ENCODE data around the gene AKR1C1.
"Not testable (repeated sequence)": the region's sequence is repeated elsewhere in the genome, so short reads cannot be mapped to it uniquely, and the experiment has no call there.

The AKR1C1 gene

DNA sequence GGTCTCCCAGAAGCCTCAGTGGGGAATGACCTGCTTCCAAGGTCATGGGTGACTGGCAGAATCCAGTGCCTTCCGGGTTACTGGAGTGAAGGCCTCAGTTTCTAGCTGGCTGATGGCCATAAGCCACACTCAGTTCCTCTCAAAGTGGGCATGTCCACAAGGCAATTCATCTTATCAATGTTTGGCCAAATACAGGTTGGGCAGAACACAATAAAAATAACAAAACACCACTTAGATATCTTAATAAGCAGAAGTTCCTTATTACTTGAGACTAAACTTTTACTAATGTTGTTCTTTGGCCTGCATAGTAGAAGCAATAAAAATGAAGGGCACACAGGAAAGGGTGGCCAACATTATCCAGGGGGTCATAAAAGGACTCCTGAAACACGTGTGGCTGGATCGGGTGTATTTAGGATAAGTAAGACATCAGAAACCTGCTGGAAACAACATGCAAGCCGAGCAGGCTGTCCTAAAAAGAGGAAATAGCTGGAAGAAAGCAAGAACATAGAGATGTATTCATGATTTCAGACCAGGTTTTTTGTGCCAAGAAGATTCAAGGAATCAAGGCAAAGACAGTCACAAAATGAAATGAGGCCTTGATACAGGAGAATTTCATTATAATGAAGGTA, 60.1 kb downstream of the AKR1C1 start:
- TF ChIP-seq, protein P1, sequence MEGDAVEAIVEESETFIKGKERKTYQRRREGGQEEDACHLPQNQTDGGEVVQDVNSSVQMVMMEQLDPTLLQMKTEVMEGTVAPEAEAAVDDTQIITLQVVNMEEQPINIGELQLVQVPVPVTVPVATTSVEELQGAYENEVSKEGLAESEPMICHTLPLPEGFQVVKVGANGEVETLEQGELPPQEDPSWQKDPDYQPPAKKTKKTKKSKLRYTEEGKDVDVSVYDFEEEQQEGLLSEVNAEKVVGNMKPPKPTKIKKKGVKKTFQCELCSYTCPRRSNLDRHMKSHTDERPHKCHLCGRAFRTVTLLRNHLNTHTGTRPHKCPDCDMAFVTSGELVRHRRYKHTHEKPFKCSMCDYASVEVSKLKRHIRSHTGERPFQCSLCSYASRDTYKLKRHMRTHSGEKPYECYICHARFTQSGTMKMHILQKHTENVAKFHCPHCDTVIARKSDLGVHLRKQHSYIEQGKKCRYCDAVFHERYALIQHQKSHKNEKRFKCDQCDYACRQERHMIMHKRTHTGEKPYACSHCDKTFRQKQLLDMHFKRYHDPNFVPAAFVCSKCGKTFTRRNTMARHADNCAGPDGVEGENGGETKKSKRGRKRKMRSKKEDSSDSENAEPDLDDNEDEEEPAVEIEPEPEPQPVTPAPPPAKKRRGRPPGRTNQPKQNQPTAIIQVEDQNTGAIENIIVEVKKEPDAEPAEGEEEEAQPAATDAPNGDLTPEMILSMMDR (IDR thresholded peaks at IDR 0.05; ENCODE audit: low read length, missing control alignments), result no peak
- no peak for DNase-seq (ENCODE audit: low read depth)
- no peak overlapping the region for H3K4me3 ChIP-seq (replicated peaks; ENCODE audit: low read depth, low read length)

DNA sequence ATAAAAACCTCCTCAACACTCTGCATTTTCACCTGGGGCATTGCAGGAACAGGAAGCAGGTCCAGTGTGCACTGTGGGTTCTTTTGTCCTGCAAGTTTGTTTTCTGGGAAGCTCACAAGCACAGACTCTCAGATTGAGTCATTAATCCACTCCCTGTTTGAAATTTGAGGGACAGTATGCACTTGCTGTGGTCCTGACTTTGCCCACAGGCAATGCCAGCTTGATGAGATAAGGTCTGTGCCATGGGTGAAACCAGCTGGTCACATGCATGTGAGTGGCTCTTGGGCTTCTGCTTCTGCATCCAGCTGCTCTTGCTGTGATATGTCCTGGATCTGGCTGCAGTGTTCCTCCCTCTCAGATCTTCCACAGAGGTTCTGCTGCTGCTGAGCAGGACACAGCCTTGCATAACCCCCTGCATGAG, 62.3 kb downstream of the AKR1C1 start:
- not testable (repeated sequence) for DNase-seq (ENCODE audit: low read depth); H3K4me3 ChIP-seq (replicated peaks; ENCODE audit: low read depth, low read length)

DNA sequence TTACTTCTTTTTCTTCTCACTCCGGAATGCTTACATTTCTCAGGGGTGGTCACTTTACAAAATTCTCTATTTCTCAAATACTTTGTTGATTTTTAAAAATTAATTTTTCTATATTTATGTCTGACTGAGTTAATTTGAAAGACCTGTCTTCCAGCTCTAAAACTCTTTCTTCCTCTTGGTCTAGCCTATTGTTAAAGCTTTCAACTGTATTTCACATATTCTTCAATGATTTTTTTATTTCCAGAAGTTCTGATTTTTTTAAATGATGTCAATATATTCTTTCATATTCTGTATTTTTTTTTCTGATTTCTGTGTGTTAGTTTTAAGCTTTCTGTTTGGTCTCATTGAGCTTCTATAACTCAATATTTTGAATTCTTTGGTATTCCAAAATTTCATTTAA, 67.8 kb downstream of the AKR1C1 start:
- H3K4me3 ChIP-seq (replicated peaks; ENCODE audit: low read depth, low read length), result no peak overlapping the region
- TF ChIP-seq, protein P1 (IDR thresholded peaks at IDR 0.05; ENCODE audit: low read length, missing control alignments), result no peak
- DNase-seq (ENCODE audit: low read depth), result no peak

DNA sequence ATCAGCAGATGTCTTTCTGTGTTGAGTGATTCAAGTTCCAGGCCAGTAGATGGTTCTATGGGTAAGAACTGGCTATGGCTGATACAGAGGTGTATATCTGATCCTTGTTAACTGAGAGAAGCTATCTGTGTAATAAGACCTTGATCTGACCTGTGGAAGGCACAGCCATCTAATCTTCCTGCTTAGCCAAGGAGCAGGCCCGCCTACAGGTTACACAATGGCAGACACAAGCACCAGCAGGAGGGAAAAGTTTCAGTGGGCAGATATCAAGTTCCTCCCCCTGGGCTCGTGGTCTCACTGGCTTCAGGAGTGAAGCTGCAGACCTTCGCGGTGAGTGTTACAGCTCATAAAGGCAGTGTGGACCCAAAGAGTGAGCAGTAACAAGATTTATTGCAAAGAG, 68.4 kb downstream of the AKR1C1 start:
- DNase-seq (ENCODE audit: low read depth); H3K4me3 ChIP-seq (replicated peaks; ENCODE audit: low read depth, low read length): not testable (repeated sequence)

DNA sequence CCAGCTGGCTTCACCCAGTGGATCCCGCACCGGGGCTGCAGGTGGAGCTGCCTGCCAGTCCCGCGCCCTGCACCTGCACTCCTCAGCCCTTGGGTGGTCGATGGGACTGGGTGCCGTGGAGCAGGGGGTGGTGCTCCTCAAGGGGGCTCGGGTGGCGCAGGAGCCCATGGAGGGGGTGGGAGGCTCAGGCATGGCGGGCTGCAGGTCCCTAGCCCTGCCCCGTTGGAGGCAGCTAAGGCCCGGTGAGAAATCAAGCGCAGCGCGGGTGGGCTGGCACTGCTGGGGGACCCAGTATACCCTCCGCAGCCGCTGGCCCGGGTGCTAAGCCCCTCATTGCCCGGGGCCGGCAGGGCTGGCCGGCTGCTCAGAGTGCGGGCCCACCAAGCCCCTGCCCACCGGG, 69.2 kb downstream of the AKR1C1 start:
- not testable (repeated sequence) for H3K4me3 ChIP-seq (replicated peaks; ENCODE audit: low read depth, low read length); DNase-seq (ENCODE audit: low read depth)

Measured in fibroblast of pulmonary artery (primary cell).